C4-2B (cell line): Measurements from ENCODE around the gene CPSF6.

Experiments
- H3K27ac ChIP-seq: fragments of 450-650 bp; 2 replicates; pipeline ENCODE4 v1.5.1; 2017
- CTCF ChIP-seq: fragments of 450-650 bp; conservative IDR thresholded peaks from 2 replicates; pipeline ENCODE4 v1.5.1; 2017; ENCODE audit warnings: mild to moderate bottlenecking
- ZFX ChIP-seq: fragments of 450-650 bp; IDR thresholded peaks from 2 replicates; pipeline ENCODE4 v1.6.1; 2017

Gene CPSF6

DNA sequence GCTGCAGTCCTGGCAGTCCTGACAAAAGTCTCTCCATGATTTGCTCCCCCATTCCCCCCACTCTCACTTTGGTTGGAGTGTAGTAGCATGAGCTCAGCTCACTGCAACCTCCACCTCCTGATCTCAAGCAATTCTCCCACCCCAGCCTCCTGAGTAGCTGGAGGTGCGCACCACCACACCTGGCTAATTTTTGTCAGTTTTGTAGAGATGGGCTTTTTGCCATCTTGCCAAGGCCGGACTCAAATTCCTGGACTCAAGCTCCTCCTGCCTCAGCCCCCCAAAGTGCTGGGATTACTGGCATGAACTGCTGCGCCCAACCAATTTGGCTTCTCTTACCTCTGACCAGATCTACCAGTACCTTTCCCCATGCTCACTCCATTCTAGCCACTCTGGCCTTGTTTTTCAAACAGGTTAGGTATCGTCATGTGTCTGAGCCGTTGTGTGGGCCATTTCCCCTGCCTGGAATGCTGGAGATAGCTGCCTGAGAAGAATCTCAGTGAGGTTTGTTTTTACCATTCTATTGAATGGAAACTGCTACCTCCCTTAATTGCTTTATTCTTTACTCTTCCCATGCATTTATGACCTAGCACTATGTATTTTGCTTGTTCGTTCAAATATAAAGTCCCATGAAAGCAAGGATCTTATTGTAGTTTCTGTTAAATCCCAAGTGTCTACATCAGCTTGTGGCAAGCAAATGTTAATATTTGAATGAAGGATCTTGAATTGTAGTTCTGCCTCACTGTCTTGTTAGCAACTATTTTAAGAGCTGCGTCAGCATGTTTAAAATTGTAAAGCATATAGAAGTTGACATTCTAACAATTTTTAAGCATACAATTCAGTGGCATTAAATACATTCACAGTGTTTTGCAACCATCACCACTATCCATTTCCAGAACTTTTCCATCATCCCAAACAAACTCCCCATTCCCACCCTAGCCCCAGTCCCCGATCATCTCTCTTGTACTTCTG lies 39.7 kb downstream of the CPSF6 start:
- no peak overlapping the region for H3K27ac ChIP-seq
- no peak for TF ChIP-seq CTCF
- no peak for TF ChIP-seq ZFX

DNA sequence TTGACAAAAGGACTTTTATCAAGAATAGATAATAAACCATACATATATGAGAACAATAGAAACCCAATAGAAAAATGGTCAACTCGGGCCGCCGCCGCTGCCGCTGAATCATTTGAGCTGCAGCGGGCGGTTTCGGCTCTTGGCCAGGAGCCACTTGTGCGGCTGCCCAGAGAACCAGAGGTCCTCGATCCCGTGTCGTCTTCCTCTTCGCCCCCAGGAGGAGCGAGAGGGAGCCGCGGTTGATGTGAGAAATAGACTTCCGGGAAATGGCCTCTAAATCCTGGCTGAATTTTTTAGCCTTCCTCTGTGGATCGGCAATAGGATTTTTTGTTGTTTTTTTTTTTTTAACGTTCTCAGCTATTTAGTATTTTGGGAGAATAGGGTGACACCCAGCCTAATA lies 44.8 kb downstream of the CPSF6 start:
- no peak; the same call in 1 of the 2 replicates for TF ChIP-seq CTCF
- no peak for TF ChIP-seq ZFX
- H3K27ac ChIP-seq, result no peak overlapping the region

GRCh38 chr12:69287556-69287955 lies 48.2 kb downstream of the CPSF6 start:
- H3K27ac ChIP-seq, result no peak overlapping the region
- no peak for TF ChIP-seq CTCF
- TF ChIP-seq ZFX, result no peak

DNA sequence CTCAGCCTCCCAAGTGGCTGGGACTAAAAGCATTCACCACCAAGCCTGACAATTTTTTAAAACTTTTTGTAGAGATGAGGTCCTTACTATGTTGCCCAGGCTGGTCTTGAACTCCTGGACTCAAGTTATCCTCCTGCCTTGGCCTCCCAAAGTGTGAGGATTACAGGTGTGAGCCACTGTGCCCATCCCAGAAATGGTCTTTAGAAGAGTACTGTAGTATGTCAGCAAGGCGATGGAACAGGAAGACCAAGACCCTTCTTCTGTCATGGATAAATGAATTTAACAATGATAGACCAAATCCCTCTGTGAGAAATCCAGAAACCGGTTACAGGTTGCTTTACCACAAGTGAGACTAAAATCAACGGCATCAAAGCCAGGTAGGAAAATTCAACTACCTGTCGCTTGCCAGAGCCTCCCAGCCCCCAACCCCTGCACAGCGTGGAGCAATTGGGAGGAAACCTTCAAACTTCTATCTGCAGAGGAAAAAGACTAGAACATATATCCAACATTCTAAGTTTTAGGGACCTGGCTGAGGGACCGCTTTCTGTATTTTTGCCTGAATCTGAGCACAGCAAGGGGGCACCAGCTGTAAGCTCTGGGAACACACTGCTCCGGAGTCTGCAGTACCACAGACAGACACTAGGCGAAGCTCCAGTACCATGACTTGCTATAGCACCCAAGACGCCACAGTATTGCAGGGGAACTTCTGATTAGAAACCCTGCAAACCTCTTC lies 51.3 kb downstream of the CPSF6 start:
- no peak overlapping the region for H3K27ac ChIP-seq
- TF ChIP-seq CTCF (peak; percentile 98), ZFX (no peak)

GRCh38 chr12:69291278-69291593 lies 51.9 kb downstream of the CPSF6 start:
- TF ChIP-seq ZFX (no peak), CTCF (peak; percentile 79)
- no peak overlapping the region for H3K27ac ChIP-seq

DNA sequence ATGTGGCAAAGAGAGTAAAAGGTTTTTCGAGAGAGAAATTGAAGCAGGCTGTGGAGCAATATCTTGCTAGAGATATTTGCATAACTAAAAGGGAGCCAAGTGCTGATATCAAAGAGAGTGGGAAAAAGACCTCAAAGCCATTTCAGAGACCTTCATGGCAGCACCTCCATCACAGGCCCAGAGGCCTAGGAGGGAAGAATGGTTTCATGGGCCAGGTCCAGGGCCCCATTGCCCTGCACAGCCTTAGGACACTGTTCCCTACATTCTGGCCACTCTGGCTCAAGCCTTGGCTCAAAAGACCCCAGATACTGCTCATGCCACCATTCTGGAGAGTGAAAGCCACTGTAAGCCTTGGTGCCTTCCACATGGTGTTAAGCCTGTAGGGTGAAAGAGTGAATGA lies 58.8 kb downstream of the CPSF6 start:
- no peak overlapping the region for H3K27ac ChIP-seq
- TF ChIP-seq CTCF, result no peak
- TF ChIP-seq ZFX, result no peak

DNA sequence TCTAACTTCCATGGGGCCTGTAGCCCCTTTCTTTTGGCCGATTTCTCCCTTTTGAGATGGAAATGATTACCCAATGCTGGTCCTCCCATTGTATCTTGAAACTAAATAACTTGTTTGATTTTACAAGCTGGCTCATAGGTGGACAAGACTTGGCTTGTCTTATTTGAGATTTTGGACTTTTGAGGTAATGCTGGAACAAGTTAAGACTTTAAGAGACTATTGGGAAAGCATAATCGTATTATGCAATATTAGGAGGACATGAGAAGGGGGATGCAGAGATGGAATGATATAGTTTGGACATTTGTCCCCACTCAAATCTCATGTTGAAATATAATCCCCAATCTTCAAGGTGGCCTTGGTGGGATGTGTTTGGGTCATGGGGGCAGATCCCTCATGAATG lies 59.6 kb downstream of the CPSF6 start:
- TF ChIP-seq CTCF, result no peak
- no peak for TF ChIP-seq ZFX

More for the DNA sequence above, 59.6 kb downstream of the CPSF6 start:
- H3K27ac ChIP-seq, result no peak overlapping the region
